A673 (cell line): Measurements from ENCODE around the gene CPN2.

Experiments used
- CTCF ChIP-seq: fragments of 300-800, 200-600 bp; sonication (generic); conservative IDR thresholded peaks from 2 replicates; pipeline ENCODE4 v1.5.1; 2017; ENCODE audit warnings: low read depth, mild to moderate bottlenecking, antibody characterized with exemption, low read length, moderate library complexity, mixed read lengths
- EZH2 ChIP-seq: fragments of 200-600 bp; sonication (generic); IDR thresholded peaks from 2 replicates; pipeline ENCODE4 v1.6.1; 2017; ENCODE audit warnings: borderline replicate concordance, low read depth, mild to moderate bottlenecking, mixed read lengths, antibody characterized with exemption, low read length; ENCODE audit not compliant: poor library complexity, severe bottlenecking

GRCh38 chr3:194293546-194294198 lies 57.5 kb downstream of the CPN2 start:
- TF ChIP-seq CTCF: no peak
- no peak for TF ChIP-seq EZH2
